GM21528 (cell line): Measurements from ENCODE around the gene FFAR3.

ENCODE experiments used
- ATAC-seq: cut with Tn5 transposase; IDR thresholded peaks from one replicate; pipeline ENCODE4 v1.9.1; 2021; ENCODE audit warnings: mild to moderate bottlenecking, moderate library complexity; ENCODE audit not compliant: unreplicated experiment, low FRiP score

FFAR3 gene, protein sequence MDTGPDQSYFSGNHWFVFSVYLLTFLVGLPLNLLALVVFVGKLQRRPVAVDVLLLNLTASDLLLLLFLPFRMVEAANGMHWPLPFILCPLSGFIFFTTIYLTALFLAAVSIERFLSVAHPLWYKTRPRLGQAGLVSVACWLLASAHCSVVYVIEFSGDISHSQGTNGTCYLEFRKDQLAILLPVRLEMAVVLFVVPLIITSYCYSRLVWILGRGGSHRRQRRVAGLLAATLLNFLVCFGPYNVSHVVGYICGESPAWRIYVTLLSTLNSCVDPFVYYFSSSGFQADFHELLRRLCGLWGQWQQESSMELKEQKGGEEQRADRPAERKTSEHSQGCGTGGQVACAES

DNA sequence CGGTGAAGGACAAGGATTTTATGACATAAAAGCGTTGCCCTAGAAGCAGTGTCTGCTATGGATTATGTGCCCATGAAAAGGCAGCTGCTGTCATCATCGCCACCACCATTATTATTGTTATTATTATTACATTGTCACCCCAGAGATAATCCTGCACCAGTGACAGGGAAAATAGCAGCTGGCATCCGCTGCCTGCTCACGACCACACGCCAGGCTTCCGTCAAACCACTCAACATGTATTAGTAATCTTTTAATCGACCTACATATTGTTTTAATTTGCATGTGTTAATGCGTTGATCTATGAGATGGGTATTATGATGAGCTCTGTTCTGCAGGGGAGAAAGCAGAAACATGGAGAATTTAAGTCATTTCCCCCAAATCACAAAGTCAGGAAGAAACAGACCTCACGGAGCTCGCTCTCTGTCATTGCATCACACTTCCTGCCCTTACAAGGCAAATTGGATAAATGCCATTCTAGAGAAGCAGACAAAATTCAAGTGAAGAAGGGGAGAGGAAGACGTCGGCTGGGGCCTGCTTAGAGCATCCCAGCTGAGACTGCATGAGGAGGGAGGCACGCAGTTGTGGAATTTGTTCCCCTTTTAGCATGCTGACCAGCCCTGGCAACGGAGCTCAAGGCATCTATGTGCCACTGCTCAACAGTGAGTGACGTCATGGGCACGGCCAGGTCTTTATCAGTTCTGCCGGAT is at the start of gene FFAR3:
FFAR3 (plus strand) TSS at position 594 of the 707 bp plus-strand sequence. CDS start 431 bp downstream, outside the sequence.
- ATAC-seq = no peak

DNA sequence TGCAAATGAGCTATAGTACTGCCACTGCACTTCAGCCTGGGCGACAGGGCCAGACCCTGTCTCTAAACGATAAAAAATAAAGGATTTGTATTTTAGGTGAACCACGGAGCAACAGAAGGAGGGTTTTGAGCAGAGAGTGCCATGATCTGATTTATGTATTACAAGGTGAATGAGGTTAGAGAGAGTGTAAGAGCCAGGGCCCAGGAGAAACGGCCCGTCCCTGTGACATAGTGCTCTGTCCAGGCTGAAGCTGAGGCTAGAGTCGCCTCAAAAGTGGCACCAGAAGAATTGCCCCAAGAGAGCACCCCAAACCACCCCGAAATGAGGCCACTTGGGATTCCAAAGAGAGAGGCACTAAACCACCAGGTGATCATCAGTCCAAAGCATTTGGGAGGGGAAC is 49.4 kb upstream of the FFAR3 start:
- no peak for ATAC-seq

DNA sequence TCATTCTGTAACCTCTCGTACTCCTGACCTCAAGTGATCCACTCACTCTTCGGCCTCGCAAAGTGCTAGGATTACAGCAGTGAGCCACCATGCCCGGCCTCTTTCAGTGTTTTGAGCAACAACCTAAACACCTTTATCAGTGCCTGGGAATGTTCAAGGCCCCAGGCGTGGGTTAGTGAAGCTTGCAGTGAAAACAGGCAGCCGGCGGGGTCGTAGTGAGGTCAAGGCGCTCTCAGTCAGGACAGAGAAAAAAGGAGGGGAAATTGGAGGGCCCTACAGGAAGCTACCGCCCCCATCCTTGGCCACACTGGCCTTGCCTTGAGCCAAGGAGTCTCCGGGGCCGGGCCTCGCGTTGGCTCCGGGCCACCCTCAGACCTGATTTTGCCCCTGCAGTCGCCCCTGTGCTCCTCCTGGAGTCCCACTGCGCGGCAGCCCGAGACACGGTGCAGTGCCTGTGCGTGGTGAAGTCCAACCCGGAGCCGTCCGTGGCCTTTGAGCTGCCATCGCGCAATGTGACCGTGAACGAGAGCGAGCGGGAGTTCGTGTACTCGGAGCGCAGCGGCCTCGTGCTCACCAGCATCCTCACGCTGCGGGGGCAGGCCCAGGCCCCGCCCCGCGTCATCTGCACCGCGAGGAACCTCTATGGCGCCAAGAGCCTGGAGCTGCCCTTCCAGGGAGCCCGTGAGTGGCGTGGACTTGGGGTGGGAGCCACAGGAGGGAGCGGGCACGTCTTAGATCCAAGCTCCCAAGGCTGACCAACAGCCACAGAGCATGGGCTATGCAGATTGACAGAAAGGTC is 48.6 kb upstream of the FFAR3 start:
- ATAC-seq = no peak

DNA sequence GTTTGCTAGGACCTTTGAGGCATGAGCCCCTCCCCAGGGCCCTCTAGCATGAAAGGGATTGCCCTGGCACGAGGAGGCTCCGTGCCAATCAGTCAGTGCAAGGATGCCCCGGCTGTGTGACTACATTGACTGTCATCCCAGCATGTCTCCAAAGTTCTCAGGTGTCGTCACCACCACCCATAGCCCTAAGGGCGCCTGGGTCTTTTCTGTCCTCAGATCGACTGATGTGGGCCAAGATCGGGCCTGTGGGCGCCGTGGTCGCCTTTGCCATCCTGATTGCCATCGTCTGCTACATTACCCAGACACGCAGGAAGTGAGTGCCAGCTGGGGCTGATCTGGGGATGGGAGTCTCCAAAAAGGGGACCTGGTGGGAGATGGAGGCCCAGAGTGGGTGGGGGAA is 47.9 kb upstream of the FFAR3 start:
- no peak for ATAC-seq

DNA sequence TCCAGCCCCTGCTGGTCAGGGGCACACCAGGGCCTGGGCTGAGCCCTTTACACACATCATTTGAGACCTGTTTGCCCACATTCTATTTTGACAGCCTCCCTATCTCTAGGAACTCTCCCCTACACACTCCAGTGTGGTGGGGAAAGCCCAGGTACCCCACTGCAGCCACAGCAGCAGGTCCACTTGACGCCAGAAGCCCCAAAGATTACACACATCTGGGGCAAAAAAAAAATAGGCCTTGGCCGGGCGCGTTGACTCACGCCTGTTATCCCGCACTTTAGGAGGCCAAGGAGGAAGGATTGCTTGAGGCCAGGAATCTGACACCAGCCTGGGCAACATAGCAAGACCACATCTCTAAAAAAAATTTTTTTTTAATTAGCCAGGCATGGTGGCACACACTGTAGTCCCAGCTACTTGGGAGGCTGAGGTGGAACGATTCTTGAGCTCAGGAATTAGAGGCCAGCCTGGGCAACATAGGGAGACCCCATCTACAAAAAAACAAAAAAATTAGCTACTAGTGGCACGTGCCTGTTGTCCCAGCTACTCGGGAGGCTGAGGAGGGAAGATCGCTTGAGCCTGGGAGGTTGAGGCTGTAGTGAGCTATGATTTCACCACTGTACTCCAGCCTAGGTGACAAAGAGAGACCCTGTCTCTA is 47.3 kb upstream of the FFAR3 start:
- no peak for ATAC-seq

DNA sequence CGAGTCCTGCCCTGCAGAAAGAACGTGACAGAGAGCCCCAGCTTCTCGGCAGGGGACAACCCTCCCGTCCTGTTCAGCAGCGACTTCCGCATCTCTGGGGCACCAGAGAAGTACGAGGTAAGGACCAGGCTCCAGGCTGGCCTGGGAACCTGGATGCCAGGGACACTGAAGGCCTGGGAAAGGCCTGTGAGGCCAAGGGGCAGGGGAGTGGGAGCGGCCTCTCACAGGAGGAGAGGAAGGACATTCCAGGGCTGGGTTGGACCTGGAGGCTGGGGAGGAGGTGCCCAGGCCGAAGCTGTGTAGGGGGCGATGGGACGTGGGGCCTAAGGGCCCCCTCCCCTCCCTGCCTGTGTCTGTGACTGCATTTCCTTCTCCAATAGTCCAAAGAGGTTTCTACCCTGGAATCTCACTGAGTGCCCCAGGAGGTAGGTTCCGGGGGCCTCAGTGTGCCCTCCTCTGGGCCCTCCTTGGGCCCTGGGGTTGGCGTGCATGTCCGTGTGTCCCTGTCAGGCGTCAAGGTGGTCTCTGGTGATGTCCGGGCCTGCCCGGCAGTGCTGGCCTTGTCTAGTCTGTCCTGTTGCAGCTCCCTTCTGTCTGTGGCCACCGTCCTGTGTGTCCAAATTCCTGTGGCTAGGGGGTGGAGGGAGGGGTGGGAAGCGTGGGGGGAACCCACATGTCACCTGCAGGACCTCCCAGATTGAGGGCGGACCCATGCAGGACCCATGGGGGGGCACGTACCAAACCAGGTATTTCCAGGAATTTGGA is 46.2 kb upstream of the FFAR3 start:
- no peak for ATAC-seq

DNA sequence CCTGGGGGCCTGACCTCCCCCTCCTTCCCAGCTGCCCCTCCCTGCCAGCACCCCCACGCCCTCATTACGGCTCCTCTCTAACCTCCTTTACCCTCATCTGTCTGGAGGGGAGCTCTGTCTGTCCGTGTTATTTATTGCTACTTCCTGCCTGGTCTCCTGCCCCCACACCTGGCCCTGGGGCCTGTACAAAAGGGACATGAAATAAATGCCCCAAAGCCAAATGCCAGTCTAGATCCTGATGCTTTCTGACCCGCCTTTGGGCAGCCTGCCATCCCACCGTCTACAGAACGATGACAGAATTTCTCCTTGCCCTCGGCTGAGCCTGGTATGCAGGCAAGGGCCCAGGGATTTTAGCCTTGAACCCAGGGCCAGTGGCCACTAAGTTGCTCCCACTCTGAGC is 44.7 kb upstream of the FFAR3 start:
- ATAC-seq = no peak

DNA sequence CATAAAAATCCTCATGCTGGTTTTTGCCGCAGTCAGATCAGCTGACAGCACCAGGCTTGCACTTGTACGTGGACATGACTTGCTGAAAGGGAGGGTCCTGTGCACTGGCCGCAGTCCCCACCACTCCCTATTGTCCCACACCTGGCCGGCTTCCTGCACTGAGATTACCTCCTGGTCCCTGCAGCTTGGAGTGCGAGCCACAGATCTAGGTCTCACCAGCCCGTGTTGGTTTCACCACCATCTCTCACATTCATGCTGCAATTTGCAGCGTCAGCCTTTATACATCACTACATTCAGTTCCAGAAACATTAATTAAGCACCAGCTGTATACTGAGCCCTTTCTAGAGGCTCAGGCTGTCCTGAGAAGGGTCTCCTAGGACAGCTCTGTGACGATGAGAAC is 44.2 kb upstream of the FFAR3 start:
- ATAC-seq = no peak

DNA sequence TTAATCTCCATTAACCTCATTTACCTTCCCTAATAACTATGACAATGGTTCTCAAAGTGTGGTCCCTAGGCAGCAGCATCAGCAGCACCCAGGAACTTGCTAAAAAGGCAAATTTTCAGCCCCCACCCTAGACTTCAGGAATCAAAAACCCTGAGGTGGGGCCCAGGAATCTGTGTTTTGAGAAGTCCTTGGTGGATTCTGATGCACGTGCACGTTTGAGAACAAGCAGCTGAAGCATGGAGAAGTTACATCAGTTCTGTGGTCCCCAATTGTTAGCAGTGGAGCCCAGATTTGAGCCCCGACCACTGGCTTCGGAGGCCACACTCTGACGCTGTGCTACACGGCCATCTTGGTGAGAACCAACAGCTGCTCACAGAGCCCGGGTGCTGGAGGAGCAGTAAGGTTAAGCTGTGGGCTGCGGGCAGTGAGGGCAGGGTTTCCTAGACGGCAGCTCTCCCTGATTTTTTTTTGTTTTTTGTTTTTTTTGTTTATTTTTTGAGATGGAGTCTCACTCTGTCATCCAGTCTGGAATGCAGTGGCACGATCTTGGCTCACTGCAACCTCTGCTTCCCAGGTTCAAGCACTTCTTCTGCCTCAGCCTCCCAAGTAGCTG is 43.3 kb upstream of the FFAR3 start:
- no peak for ATAC-seq

DNA sequence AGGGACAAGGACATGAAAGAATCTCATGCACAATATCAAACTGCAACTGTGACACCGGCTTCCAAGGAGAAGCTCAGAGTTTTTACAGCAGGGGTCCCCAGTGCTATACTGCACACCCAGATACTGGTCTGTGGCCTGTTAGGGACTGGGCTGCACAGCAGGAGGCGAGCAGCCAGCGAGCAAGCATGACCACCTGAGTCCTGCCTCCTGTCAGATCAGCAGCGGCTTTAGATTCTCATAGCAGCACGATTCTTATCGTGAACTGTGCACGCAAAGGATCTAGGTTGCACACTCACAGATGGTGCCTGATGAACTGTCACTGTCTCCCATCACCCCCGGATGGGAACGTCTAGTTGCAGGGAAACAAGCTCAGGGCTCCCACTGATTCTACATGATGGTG is 42.4 kb upstream of the FFAR3 start:
- no peak for ATAC-seq

DNA sequence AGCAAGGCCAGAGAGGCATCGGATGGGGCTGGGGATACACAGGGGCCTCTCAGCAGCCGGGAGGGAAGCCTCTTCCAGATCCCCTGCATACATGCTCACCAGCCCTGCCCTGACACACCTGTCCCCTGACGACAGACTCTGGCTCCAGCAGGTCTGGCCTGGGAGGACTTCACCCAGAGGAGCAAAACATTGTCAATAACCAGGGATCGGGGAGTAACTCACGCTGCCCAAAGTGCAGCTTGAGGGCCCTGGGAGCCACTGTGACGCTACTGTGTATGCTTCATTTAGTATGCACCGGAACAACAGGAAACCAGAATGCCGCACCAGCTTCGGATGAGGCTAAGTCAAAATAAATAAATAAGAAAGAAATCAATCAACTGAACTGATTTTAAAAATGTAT is 41.7 kb upstream of the FFAR3 start:
- no peak for ATAC-seq

DNA sequence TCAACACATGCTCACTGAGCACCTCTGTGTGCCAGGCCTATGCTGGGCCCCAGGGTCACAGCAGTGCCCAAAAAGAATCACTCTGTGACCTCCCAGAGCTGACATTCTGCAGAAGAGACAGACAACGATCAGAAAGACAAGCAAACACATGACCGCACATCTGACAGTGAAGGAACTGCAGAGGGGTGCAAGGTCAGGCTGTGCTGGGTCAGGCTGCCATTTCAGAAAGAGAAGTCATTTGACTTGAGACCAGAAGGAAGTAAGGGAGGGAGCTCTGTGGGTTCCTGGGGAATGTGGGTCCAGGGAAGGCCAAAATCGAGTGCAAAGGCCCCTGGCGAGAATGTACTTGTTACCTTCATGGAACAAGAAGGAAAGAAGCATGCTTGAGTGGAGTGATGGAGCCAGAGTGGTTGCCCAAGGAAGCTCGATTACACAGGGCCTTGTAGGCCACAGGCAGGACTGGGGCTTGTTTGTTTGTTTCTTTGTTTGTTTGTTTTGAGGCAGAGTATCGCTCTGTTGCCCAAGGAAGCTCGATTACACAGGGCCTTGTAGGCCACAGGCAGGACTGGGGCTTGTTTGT is 40.7 kb upstream of the FFAR3 start:
- ATAC-seq = no peak

DNA sequence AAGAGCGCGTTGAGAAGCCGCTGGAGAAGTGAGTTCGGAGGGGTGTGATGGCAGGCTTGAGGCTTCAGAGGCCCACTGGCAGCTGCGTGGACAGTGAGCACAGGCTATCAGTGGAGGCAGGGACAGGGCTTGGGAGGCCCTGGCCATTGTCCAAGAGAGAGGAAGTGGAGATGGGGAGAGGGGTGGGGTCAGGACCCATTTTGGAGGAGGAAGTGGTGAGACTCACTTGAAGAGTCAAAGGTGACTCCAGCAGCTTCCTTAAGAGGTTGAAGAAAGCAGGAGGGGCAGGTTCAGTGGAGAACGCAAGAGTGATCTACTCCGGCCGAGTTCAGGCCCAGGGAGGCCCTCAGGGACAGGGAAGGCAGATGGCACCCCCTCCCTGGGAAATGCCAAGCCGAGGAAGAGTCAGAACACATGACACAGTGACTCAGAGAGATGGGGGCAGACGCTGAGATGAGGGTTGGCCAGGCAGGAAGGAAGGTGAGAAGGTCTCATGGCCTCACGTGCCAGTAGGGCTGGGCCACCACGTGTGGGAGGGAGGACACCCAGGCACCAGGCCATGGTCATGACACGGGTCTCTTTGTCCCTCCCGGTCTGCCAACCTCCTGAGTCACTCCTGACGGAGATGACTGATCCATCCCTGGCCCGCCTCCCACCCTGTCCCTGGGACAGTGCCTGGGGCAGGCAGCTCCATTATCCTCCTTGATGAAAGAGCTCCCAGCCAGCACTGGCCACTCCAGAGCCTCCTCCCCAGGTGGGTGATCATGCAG is 39.4 kb upstream of the FFAR3 start:
- ATAC-seq = no peak

DNA sequence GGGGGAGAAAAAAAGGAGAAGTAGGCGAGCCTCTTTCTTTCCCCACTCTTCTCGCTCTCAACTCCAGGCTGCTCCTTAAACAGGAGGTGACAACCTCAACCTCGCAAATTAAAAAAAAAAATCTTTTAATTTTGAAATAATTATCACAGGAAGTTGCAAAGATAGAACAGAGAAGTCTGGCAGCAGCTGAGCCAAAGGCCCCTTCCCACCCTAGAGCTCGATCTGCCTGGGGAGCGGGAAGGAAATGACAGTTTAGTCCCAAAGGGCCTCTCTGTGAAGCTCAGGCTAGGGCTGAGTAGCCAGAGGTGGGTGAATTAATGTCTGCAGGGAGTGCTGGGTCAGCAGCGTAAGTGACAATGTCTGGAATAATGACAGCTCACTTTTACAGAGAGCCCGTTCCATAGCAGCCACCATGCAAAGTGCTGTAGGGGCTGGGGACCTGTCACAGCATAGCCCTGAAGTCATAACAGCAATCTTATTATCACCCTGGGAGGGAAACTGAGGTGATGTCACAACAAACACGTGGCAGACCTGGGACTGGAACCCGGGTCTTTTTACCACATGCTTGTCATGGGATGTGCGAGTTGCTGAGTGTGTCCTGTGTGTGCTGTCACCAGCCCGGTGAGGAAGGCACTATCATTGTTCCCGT is 38.1 kb upstream of the FFAR3 start:
- ATAC-seq = no peak

DNA sequence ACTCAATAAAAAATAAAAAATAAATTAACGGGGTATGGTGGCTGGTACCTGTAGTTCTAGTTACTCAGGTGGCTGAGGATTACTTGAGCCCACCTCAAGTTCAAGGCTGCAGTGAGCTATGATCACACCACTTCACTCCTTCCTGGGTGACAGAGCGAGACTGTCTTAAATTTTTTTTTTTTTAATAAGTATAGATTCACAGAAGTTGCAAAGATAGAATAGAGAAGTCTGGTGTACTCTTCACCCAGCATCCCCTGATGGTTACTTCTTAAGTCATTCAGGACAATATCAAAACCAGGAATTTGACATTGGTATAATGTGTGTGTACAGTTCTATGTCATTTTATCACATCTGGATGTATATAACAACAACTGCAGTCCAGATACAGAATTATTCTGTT is 37.0 kb upstream of the FFAR3 start:
- ATAC-seq = no peak

DNA sequence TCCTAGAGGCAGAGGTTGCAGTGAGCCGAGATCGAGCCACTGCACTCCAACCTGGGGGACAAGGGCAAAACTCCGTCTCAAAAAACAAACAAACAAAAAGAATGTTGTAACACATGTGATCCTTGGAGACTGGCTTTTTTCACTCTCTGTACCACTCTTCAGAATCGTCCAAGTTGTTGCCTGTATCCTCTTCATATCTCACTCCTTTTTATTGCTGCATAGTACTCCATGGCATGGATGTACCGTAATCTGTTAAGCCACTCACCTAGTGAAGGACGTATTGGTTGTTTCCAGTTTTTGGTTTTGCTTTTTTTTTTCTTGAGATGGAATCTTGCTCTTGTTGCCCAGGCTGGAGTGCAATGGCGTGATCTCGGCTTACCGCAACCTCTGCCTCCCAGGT is 36.2 kb upstream of the FFAR3 start:
- no peak for ATAC-seq

DNA sequence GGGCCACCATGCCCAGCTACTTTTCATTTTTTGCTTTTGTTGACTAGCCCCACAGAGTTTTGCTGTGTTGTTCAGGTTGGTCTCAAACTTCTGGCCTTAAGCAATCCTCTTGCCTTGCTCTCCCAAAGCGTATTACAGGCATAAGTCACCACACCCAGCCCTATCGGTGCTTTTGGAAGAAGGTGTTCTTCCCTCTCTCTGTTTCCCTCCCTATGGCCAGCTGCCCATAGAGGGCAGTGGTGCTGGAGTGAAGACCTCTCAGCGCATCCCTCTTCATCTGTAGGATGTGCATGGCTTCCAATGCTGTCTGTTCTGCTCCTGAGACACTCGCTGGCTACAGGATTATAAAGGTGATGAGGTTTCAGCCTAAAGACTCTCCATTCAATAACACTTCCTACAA is 30.6 kb upstream of the FFAR3 start:
- no peak for ATAC-seq

DNA sequence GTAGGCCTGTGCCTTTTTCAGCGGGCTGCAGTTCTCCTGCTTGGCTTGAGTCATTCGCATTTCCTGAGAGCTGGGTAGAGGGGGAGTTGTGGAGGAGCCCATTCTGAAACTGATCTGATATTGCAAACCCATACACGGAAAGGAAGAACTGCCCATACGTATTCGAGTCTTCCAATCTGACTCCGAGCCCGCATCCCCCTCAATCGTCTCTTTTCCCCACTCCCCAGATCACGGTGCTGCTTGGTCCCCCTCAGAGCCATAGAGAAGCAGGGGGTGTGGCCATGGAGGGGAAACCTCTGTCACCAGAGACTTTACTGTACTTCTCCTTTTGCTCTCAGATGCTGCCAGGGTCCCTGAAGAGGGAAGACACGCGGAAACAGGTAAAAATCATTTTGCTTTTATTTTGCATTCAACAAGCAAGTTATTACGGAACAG is 29.4 kb upstream of the FFAR3 start, which contains the start of gene CD22:
CD22 (plus strand) TSS at position 337 of the 435 bp plus-strand sequence. CDS start 2,854 bp downstream, outside the sequence.
- no peak for ATAC-seq
